ENCODE measurements around the gene FADS3. TPM values are rescaled to one million over a fixed set of nuclear protein-coding genes. Genes with fewer than 3 reads are reported as not detected.
"Not testable (repeated sequence)": the region's sequence is repeated elsewhere in the genome, so short reads cannot be mapped to it uniquely, and the experiment has no call there.

The FADS3 gene
- polyA plus RNA-seq, 3 donors: 16.7 to 22.2 (median 20.0) TPM

DNA sequence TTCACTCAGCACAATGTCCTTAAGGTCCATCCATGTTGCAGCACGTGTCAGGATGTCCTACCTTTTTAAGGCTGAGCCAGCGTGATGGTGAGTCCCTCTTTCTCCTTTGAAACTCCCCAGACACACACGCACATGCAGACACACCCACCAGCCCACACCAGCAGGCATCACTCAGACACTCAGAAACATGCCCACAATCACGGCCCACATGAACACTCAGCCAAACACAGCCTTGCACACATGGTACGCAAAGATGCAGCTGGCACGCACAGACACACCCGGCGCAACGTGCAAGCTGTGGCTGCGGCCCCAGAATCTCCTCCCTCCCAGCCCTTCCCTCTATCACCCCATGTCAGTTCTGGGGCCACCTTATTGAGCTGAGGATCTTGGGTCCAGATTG, 8.0 kb downstream of the FADS3 start:
- no peak for DNase-seq

DNA sequence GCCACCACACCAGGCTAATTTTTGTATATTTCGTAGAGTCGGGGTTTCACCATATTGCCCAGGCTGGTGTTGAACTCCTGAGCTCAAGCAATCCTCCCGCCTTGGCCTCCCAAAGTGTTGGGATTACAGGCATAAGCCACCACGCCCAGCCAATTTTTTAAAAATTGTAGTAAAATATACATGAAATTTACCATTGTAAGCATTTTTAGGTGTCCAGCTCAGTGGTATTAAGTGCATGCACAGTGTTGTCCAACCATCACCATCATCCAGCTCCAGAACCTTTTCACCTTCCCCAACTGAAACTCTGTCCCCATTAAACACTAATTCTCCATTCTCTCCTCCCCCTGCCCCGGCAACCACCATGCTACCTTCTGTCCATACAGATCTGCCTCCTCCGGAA, 8.5 kb downstream of the FADS3 start:
- no peak for DNase-seq

DNA sequence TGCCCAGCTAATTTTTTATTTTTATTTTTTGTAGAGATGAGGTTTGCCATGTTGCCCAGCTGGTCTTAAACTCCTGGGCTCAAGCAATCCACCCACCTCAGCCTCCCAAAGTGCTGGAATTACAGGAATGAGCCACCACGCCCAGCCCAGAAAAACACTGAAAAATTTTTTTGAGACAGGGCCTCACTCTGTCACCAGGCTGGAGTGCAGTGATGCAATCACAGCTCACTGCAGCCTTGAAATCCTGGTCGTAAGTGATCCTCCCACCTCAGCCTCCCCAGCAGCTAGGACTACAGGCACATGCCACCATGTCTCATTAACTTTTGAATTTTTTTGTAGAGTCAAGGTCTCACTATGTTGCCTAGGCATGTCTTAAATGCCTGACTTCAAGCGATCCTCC, 9.1 kb downstream of the FADS3 start:
- DNase-seq: not testable (repeated sequence)

DNA sequence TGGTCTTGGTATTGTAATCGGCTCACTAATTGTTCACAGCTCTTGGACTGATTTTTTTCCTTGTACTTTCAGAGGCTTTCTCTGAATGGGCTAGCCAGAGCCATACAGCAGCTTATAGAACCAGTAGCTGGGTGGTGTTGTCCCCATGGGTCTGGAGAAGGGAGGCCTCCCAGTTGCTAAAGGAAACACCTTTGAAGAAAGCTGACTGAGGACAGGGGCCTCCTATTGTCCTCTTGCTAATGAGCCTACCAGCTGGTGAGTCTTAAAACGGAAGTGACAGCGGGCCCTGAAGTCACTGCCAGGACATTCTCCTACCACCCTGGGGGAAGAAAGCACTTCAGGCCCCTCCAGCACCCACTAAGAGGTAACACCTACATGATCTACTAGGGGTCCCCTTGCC, 9.9 kb downstream of the FADS3 start:
- DNase-seq: no peak

DNA sequence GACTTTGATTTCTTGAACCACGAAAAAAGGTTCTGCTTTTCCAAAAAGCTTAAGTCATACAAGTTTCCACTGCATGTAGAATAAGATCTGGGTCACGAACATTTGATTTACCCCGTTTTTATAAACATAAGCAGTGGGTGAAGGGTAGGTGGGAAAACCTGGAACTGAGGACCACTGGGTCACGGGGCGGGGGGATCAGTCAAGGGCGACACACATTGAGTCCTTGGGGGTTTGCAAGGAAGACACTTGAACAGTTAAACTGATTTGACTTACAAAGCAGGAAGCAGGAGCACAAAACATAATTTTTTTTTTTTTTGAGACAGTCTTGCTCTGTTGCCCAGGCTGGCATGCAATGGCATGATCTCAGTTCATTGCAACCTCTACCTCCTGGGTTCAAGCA, 10.9 kb downstream of the FADS3 start:
- no peak for DNase-seq

GRCh38 chr11:61880031-61880430, 11.3 kb downstream of the FADS3 start:
- no peak for DNase-seq

- DNase-seq: no peak
These were observed 12.2 kb downstream of the FADS3 start for GRCh38 chr11:61879152-61879551.

GRCh38 chr11:61875698-61876097, 15.6 kb downstream of the FADS3 start:
- DNase-seq: no peak

GRCh38 chr11:61874853-61875252, 16.5 kb downstream of the FADS3 start:
- DNase-seq: no peak

GRCh38 chr11:61874377-61874809, 17.0 kb downstream of the FADS3 start:
- no peak for DNase-seq

GRCh38 chr11:61873588-61874376, 17.6 kb downstream of the FADS3 start:
- no peak for DNase-seq

DNA sequence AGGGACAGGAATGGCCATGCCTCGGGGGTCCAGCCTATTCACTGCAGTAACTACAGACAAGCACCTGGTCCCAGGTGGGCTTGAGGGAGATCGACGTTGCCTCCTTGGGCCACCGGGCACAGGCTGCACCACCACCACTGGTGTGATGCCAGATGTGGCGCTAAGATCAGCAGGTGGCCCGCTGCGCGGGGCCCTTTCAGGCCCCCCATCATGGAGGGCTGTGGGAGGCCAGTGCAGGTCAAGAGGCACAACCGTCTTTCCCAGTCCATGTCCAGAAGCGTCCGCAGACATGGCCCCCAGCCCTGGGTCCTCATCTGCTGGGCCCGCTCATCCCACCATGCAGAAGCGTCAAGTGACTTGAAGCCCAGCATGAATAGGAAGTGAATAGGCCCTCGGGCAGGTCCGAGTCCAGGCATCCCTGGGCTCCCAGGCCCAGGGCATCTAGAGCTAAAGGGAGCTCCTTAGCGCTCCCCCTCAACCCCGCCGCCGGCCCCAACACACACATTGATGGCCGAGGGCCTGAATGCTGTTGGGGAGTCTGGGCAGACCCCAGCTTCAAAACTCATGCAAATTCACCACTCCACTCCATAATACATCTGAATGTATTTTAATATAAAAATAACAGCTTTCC, 18.3 kb downstream of the FADS3 start:
- DNase-seq: no peak

GRCh38 chr11:61871158-61871597, 20.2 kb downstream of the FADS3 start:
- DNase-seq: peak; percentile 70

GRCh38 chr11:61870541-61871031, 20.8 kb downstream of the FADS3 start:
- peak; percentile 14 for DNase-seq

DNA sequence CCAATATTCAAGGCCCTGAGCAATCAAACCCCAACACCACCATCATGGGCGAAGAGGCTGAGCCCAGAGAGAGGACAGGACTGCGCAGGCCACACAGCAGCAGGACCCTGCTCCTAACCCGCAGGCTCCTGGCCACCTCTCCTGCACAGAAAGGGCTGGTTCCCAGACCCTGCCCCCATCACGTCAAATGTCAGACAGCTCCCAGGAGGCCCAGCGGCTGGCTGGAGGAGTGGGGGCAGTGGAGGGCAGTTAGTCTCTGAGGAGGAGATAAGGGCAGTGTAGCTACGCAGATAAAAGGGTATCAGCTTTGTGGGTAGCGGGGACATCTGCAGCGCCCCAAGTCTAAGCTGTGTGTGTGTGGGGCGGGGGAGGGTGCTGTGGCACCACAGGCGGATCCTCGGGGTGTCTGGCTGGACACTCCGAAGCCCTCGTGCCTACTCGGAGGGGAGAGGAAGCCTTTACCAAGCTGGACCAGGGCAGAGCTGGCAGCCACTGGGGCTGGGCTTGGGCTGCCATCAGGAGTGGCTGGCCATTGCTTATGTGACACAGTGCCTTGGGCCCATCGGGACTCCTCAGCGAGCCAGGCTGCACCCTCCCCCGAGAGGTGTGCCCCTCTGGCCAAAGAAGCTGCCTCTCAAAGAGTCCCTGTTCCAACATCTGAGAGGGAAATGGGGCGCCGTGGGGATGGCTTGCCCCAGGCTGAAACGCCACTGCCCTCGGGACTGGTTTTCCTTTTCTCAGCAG, 21.5 kb downstream of the FADS3 start:
- DNase-seq: no peak

GRCh38 chr11:61869429-61869707, 22.0 kb downstream of the FADS3 start:
- no peak for DNase-seq

- no peak for DNase-seq
These were observed 22.5 kb downstream of the FADS3 start for GRCh38 chr11:61868571-61869428.

DNA sequence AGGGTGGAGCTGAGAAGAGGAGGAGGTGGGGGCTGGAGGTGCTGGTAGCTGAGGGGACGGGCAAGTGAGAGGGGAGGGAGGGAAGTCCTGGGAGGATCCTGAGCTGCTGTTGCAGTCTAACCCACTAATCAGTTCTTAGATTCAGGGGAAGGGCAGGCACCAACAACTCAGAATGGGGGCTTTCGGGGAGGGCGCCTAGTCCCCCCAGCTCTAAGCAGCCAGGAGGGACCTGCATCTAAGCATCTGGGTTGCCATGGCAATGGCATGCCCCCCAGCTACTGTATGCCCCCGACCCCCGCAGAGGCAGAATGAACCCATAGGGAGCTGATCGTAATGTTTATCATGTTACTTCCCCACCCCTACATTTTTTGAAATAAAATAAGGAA, 24.4 kb downstream of the FADS3 start:
- DNase-seq: no peak

DNA sequence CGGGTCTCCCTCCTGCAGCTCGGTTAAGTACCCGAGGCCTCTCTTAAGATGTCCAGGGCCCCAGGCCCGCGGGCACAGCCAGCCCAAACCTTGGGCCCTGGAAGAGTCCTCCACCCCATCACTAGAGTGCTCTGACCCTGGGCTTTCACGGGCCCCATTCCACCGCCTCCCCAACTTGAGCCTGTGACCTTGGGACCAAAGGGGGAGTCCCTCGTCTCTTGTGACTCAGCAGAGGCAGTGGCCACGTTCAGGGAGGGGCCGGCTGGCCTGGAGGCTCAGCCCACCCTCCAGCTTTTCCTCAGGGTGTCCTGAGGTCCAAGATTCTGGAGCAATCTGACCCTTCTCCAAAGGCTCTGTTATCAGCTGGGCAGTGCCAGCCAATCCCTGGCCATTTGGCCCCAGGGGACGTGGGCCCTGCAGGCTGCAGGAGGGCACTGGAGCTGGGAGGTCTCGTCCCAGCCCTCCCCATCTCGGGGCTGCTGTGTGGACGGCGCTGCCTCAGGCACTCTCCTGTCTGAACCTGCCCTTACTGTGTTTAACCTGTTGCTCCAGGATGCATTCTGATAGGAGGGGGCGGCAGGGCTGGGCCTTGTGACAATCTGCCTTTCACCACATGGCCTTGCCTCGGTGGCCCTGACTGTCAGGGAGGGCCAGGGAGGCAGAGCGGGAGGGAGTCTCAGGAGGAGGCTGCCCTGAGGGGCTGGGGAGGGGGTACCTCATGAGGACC, 25.0 kb downstream of the FADS3 start:
- DNase-seq: no peak

DNA sequence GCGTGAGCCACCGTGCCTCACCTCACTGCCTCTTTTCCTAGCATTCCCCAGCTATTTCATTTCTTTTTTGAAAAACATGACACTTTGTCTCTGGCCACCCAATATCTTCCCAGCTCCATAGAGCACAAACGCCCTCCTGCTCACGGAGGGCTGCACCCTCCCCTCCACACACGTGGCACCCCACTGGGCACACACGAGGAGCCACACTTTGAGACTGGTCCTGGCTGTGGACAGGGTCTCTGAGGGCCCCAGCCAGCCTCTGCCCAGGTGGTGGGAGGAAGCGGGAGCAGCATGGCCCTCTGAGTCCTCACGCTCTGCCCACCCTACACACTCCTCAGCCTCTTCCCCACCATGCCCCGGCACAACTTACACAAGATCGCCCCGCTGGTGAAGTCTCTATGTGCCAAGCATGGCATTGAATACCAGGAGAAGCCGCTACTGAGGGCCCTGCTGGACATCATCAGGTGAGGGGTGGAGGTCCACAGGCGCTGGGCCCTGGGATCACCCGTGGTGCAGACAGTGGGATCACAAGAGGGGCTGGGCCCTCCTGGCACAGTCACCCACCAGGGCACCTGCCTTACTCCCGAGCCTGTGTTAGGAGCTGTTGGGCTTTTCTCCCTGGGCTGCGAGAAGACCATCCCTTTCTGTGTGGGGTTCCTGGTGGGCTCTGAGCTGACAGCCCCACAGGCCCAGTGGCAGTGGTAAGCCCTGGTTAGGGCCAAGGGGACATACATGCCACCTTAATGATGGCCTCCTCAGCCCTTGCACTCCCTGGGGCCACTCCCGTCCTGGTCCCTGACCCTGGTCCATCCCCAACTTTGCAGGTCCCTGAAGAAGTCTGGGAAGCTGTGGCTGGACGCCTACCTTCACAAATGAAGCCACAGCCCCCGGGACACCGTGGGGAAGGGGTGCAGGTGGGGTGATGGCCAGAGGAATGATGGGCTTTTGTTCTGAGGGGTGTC, 26.2 kb downstream of the FADS3 start:
- DNase-seq: no peak
